Lower leg skin (tissue), 3 donors: ENCODE data around the gene TCN1.

Experiments
- CTCF ChIP-seq, 3 donors: fragments of 450-650 bp; IDR thresholded peaks; one replicate each; pipeline ENCODE4 v1.5.1; 2016; ENCODE audit warnings: antibody characterized with exemption in 3 of 3, mild to moderate bottlenecking in 3 of 3, moderate library complexity in 2 of 3
- POLR2A ChIP-seq, 2 donors: fragments of 450-650 bp; IDR thresholded peaks; one replicate each; pipeline ENCODE4 v1.6.1; 2016 to 2017; ENCODE audit warnings: antibody characterized with exemption in 2 of 2, mild to moderate bottlenecking in 1 of 2, moderate library complexity in 1 of 2

- no peak for TF ChIP-seq CTCF (IDR thresholded peaks at IDR 0.05)
- no peak for TF ChIP-seq POLR2A (IDR thresholded peaks at IDR 0.05)
Observed at GRCh38 chr11:59804061-59804460, 62.2 kb downstream of the TCN1 start.
